H1 (cell line): ENCODE measurements around the gene QSER1. TPM values are rescaled to one million over a fixed set of nuclear protein-coding genes. Genes with fewer than 3 reads are reported as not detected.

Source experiments
- ASH2L ChIP-seq: fragments of 200-600, 300-600 bp; sonication (generic); IDR thresholded peaks from one replicate; pipeline ENCODE4 v1.7.1; 2017; ENCODE audit warnings: low read length
- CHD1 ChIP-seq: IDR thresholded peaks from 2 replicates; pipeline ENCODE4 v1.6.1; 2012; ENCODE audit warnings: low read depth, low read length, improper control_type of control experiment
- EZH2 ChIP-seq: fragments of 200-600 bp; sonication (generic); IDR thresholded peaks from 2 replicates; pipeline ENCODE4 v1.7.1; 2012; ENCODE audit warnings: low read depth, mild to moderate bottlenecking, moderate library complexity, low read length, inconsistent platforms; ENCODE audit not compliant: severe bottlenecking
- FOSL1 ChIP-seq: IDR thresholded peaks from 2 replicates; pipeline ENCODE4 v1.6.1; 2011; ENCODE audit warnings: mild to moderate bottlenecking, low read depth, low read length, moderate library complexity; ENCODE audit not compliant: insufficient read depth
- NANOG ChIP-seq: IDR thresholded peaks from 2 replicates; pipeline ENCODE4 v1.6.1; 2011; ENCODE audit warnings: low read length, low read depth, mild to moderate bottlenecking, inconsistent platforms; ENCODE audit not compliant: insufficient read depth, poor library complexity, severe bottlenecking
- PHF8 ChIP-seq: fragments of 200-600 bp; sonication (generic); conservative IDR thresholded peaks from 2 replicates; pipeline ENCODE4 v1.7.1; 2012; ENCODE audit warnings: low read depth, mild to moderate bottlenecking, inconsistent platforms, low read length, moderate library complexity
- POU5F1 ChIP-seq: IDR thresholded peaks from 2 replicates; pipeline ENCODE4 v1.6.1; 2011; ENCODE audit warnings: low read depth, mild to moderate bottlenecking, low read length, moderate library complexity
- RAD21 ChIP-seq, 2 experiments: IDR thresholded peaks in 1 of 2; conservative IDR thresholded peaks in 1 of 2; 2 replicates each; pipeline ENCODE4 v1.6.1; 2011; ENCODE audit warnings: low read depth in 2 of 2, low read length in 2 of 2, improper control_type of control experiment in 1 of 2, inconsistent platforms in 1 of 2, mild to moderate bottlenecking in 1 of 2, moderate library complexity in 1 of 2
- polyA plus RNA-seq, 7 experiments: library from polyadenylated mRNA; depleted of rRNA in 3 of 7; stranded (reverse) in 5 of 7; unstranded in 2 of 7; fragments of >200 nt in 5 of 7; fragments of 200-250 nt in 2 of 7; gene quantifications; 1 replicate in 5 of 7; 2 replicates in 1 of 7; 4 replicates in 1 of 7; pipeline versions ENCODE4 v1.2.1 to v1.2.3, GENCODE V29; 2011 to 2013; ENCODE audit warnings: missing spikeins in 2 of 7, mixed read lengths in 2 of 7
- total RNA-seq: library from RNA; stranded (reverse); fragmentation: NEBNext Ultra II Directional; extraction: Animal tissue kit (Norgen Biotek cat#: 25700); gene quantifications from 2 replicates; pipeline ENCODE4 v1.2.1, GENCODE V29; 2021

The QSER1 gene
- total and polyA plus RNA-seq, 2 of the 8 experiments (the other 6 are each of a cell fraction or from before 2014, with no cell fraction given), result 29.3 to 117 TPM

DNA sequence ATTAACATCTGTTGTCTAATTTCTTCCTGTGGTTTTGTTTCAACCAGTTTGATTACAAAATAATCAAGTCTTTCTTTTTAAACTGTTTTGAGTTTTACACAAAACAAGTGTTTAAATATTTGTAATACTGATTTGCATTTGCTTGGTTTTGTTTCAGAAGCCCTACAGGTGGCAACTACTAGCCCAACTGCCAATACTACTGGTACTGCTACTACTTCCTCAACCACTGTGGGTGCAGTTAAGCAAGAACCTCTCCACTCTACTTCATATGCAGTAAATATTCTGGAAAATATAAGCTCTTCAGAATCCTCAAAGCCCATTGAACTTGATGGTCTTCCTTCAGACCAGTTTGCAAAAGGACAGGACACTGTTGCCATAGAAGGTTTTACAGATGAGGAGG, 61.1 kb downstream of the QSER1 start (continued):
- TF ChIP-seq POU5F1, result no peak
- TF ChIP-seq FOSL1, result no peak
- no peak for TF ChIP-seq PHF8
- no peak for TF ChIP-seq CHD1
- TF ChIP-seq NANOG, result no peak
- TF ChIP-seq EZH2, result no peak
- TF ChIP-seq RAD21 (IDR thresholded peaks at IDR 0.05 in 1 of 2, conservative IDR thresholded peaks at IDR 0.05 in 1 of 2; ENCODE audit: low read depth in 2 of 2, low read length in 2 of 2), result no peak
- TF ChIP-seq ASH2L, result no peak
